ENCODE data around the gene HAS3.
A peak's percentile ranks its signal among the peaks of the same experiment; 100 is the strongest.
"Not testable (repeated sequence)": the region's sequence is repeated elsewhere in the genome, so short reads cannot be mapped to it uniquely, and the experiment has no call there.

The HAS3 gene

DNA sequence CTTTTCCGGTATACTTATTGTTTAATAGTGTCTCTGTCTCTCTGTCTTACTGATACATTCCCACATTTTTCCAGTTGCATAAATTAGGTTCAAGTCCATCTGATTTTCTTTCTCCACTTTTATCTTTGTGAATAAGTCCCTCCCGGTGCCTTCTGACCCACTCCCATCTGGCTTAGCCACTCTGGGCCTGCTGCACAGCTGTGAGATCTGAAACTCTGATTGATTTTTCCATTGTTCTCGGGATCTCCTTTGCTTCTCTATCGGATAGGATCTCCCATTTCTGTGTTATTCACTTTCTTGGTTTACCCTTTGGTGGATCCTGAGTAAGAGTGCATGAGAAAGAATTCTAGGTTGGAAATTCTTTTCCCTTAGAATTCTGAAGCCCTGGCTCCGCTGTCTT lies 35.6 kb downstream of the HAS3 start:
- TF ChIP-seq, protein P1, sequence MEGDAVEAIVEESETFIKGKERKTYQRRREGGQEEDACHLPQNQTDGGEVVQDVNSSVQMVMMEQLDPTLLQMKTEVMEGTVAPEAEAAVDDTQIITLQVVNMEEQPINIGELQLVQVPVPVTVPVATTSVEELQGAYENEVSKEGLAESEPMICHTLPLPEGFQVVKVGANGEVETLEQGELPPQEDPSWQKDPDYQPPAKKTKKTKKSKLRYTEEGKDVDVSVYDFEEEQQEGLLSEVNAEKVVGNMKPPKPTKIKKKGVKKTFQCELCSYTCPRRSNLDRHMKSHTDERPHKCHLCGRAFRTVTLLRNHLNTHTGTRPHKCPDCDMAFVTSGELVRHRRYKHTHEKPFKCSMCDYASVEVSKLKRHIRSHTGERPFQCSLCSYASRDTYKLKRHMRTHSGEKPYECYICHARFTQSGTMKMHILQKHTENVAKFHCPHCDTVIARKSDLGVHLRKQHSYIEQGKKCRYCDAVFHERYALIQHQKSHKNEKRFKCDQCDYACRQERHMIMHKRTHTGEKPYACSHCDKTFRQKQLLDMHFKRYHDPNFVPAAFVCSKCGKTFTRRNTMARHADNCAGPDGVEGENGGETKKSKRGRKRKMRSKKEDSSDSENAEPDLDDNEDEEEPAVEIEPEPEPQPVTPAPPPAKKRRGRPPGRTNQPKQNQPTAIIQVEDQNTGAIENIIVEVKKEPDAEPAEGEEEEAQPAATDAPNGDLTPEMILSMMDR (IDR thresholded peaks at IDR 0.05; ENCODE audit: low read depth, low read length, missing control alignments), result no peak
- DNase-seq (ENCODE audit: extremely low read depth, low read depth), result no peak
- no peak overlapping the region for H3K4me3 ChIP-seq (replicated peaks; ENCODE audit: low read depth, low read length)

DNA sequence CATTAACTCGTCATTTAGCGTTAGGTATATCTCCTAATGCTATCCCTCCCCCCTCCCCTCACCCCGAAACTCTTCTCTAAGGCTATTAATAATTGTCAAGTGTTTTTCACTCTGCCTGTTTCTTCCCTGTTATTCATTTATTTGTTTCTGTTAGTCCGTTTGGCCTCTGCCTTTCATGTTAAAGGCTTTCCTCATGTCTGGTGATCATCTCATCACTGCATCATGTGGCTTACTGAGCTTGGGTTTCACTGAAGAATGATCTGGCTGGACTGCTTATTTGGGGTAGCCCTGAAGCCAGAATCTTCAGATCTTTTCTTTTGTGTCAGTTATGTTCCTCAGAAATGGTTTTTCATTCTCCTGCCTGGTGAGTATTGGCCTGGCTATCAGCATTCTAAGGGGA lies 36.5 kb downstream of the HAS3 start:
- no peak for DNase-seq (ENCODE audit: extremely low read depth, low read depth)
- TF ChIP-seq, protein P1 (IDR thresholded peaks at IDR 0.05; ENCODE audit: low read depth, low read length, missing control alignments), result no peak
- no peak overlapping the region for H3K4me3 ChIP-seq (replicated peaks; ENCODE audit: low read depth, low read length)

DNA sequence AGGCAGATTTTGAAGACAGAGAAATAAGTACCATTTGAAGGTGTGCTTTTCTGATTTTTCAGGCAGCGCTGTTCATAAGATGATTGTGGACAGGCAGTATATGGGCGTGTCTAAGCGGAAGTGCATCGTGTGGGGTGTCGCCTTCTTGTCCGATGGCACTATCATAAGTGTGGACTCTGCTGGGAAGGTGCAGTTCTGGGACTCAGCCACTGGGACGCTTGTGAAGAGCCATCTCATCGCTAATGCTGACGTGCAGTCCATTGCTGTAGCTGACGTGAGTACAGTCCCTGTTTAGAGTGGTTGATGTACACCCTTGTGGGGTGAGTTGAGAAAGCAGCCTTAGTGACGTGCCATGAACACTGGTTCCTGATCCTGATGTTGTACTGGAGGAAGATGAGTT lies 37.7 kb downstream of the HAS3 start:
- DNase-seq (ENCODE audit: extremely low read depth, low read depth), result no peak
- TF ChIP-seq, protein P1 (IDR thresholded peaks at IDR 0.05; ENCODE audit: low read depth, low read length, missing control alignments), result no peak
- H3K4me3 ChIP-seq (replicated peaks; ENCODE audit: low read depth, low read length), result no peak overlapping the region

DNA sequence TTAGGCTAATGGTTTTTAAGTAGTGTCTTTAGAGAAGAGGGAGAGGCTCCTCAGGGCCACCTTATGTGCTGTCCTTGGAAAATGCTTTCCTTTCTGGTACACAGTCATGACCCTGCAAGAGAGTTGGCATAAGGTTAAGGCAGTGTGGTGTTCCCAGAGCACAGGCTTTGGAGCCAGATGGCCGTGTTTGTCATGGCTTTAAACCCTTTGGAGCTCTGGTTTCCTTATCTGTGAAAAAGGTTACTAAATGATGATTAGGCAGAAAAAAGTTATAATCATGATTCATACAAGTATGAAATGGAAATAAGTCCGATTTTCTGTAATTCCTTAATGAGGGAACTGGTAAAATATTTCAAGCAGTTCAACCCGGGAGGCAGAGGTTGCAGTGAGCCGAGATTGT lies 40.2 kb downstream of the HAS3 start:
- DNase-seq (ENCODE audit: extremely low read depth, low read depth), result no peak
- TF ChIP-seq, protein P1 (IDR thresholded peaks at IDR 0.05; ENCODE audit: low read depth, low read length, missing control alignments), result no peak
- H3K4me3 ChIP-seq (replicated peaks; ENCODE audit: low read depth, low read length), result no peak overlapping the region

DNA sequence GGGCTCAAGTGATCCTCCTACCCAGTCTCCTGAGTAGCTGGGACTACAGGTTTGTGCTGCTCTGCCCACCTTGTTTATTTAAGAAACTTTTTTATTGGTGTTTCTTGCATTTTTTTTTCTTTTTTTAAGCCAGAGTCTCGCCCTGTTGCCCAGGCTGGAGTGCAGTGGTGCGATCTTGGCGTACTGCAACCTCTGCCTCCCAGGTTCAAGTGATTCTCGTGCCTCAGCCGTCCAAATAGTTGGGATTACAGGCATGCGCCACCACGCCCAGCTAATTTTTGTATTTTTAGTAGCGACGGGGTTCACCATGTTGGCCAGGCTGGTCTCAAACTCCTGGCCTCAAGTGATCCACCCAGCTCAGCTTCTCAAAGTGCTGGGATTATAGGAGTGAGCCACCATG lies 44.2 kb downstream of the HAS3 start:
- not testable (repeated sequence) for DNase-seq (ENCODE audit: extremely low read depth, low read depth); H3K4me3 ChIP-seq (replicated peaks; ENCODE audit: low read depth, low read length)

DNA sequence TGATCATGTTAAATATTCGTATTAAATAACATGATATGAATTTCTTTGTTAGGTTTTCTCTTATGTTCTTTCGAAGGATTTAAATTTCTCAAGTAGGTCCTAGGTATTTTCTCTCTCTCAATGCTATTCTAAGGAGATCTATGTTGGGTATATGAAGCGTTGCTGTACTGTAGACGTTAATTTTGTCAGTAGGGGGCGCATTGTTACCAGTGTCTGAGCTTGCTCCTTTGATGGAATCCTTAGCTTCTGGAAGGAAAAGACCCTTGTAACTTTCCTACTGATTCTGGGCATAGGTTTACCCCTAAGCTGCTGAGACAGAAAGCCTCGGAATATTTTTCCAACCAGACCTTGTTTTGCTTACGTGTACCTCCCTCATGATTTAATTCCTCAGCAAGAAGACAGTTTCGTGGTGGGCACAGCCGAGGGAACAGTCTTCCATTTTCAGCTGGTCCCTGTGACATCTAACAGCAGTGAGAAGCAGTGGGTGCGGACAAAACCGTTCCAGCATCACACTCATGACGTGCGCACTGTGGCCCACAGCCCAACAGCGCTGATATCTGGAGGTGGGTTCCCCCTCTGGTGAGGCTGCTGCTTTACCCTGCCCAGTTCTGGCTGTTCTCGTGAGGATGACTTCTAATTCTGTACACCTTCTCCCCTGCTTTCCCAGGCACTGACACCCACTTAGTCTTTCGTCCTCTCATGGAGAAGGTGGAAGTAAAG lies 44.9 kb downstream of the HAS3 start:
- no peak overlapping the region for H3K4me3 ChIP-seq (replicated peaks; ENCODE audit: low read depth, low read length)
- TF ChIP-seq, protein P1 (IDR thresholded peaks at IDR 0.05; ENCODE audit: low read depth, low read length, missing control alignments), result peak; percentile 72
- peak; percentile 71 for DNase-seq (ENCODE audit: extremely low read depth, low read depth)

DNA sequence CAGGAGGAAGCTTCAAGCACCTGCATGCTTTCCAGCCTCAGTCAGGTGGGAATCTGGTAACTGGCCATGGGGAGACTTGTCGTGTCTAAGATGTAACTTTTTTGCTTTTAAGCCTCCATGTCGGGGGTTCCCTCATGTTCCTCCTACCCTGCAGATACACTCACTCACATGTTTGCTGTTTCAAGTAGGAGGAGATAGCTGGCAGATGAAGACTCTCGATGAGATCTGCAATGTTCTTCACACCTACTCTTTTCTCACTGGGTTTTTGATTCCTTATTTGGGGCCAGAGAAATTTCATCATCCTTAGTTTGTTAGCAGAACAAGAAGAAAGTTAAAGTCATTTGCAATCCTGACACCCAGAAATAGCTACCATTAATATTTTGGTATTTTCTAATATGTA lies 51.7 kb downstream of the HAS3 start:
- TF ChIP-seq, protein P1 (IDR thresholded peaks at IDR 0.05; ENCODE audit: low read depth, low read length, missing control alignments), result no peak
- no peak overlapping the region for H3K4me3 ChIP-seq (replicated peaks; ENCODE audit: low read depth, low read length)
- no peak for DNase-seq (ENCODE audit: extremely low read depth, low read depth)
